MCF 10A (cell line): ENCODE data around the gene TRIM33. TPM values are rescaled to one million over a fixed set of nuclear protein-coding genes. Genes with fewer than 3 reads are reported as not detected.

ENCODE experiments used
- BruUV-seq: library from RNA; stranded (reverse); fragments of 400-500 nt; replicated peaks from 2 replicates; lab custom pipeline; 2021; lab: Mats Ljungman, UMichigan
- CTCF ChIA-PET: fragments of 300-600 bp; sonication (Branson Sonifier 250); formaldehyde crosslinking; extraction: SDS; loops from one replicate; lab custom pipeline; 2021; ENCODE audit warnings: antibody characterized with exemption, inconsistent platforms; lab: Yijun Ruan, JAX
- POLR2A ChIA-PET: fragments of 300-600, 350-650 bp; sonication (Branson Sonifier 250); formaldehyde crosslinking; extraction: SDS; loops from one replicate; lab custom pipeline; 2020; ENCODE audit warnings: antibody characterized with exemption, inconsistent platforms; lab: Yijun Ruan, JAX
- DNase-seq: peaks from one replicate; pipeline ENCODE4 v3.0.0-alpha.2; 2018; ENCODE audit not compliant: unreplicated experiment
- H3K27ac Mint-ChIP-seq: one replicate; pipeline ENCODE4 v1.8.0; 2022; ENCODE audit warnings: mild to moderate bottlenecking, low read depth, mixed read lengths; ENCODE audit not compliant: unreplicated experiment
- H3K27me3 Mint-ChIP-seq: one replicate; pipeline ENCODE4 v1.8.0; 2022; ENCODE audit warnings: mixed read lengths; ENCODE audit not compliant: insufficient read depth, unreplicated experiment
- H3K36me3 Mint-ChIP-seq: one replicate; pipeline ENCODE4 v1.8.0; 2022; ENCODE audit warnings: mild to moderate bottlenecking, moderate library complexity, mixed read lengths; ENCODE audit not compliant: insufficient read depth, unreplicated experiment
- H3K4me1 Mint-ChIP-seq: one replicate; pipeline ENCODE4 v1.8.0; 2022; ENCODE audit warnings: mixed read lengths; ENCODE audit not compliant: insufficient read depth, unreplicated experiment
- H3K4me3 Mint-ChIP-seq: one replicate; pipeline ENCODE4 v1.8.0; 2022; ENCODE audit warnings: mild to moderate bottlenecking, moderate library complexity, mixed read lengths; ENCODE audit not compliant: unreplicated experiment
- H3K9me3 Mint-ChIP-seq: one replicate; pipeline ENCODE4 v1.8.0; 2022; ENCODE audit warnings: mixed read lengths; ENCODE audit not compliant: unreplicated experiment
- CTCF ChIP-seq: fragments of 200-600 bp; IDR thresholded peaks from one replicate; pipeline ENCODE4 v1.8.0; 2022; ENCODE audit warnings: antibody characterized with exemption, mild to moderate bottlenecking; ENCODE audit not compliant: unreplicated experiment
- intact Hi-C: fragments of 100-400 bp; cut with micrococcal nuclease; formaldehyde crosslinking; loops from 2 replicates; pipeline ENCODE4 v1.14.1; 2022
- total RNA-seq: library from RNA; stranded (reverse); gene quantifications from 2 replicates; pipeline ENCODE4 v1.2.3, GENCODE V29; 2022

TRIM33 gene
- total RNA-seq, 1 experiment from 2014 or later, result 33.2 TPM

DNA sequence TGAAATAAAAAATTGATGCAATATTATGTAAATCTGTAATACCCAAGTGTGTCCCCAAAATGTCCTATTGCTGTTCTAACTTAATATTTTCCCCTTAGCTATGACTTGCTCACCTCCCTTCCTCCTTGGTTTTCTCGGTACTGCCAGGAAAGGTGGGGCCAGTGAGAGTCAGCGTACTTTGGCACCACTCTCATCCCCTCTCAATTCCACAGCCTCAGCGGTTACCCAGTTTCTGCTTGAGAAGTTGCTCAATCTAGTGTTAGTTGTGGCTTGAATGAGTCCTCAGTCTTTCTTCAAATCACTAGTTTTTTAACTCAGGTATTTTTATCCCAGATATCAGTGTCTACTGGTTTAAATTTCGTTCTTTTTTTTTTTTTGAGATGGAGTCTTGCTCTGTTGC is 38.1 kb upstream of the TRIM33 start:
- H3K27ac Mint-ChIP-seq, result no peak overlapping the region
- no peaks in the 10 kb centered on the region for H3K36me3 Mint-ChIP-seq
- H3K4me3 Mint-ChIP-seq, result no peak overlapping the region
- ChIA-PET POLR2A (interaction anchor here (0.6 to 3.0 kb wide), 5 partner anchors 28 to 1688 kb away, joined by 3 to 14 read pairs (median 3); partner anchors contain the start of gene TRIM33), CTCF (interaction anchor here (0.6 to 2.4 kb wide), 6 partner anchors 9 to 202 kb away, joined by 3 to 8 read pairs (median 5); no protein-coding TSS in a partner anchor)
- BruUV-seq, result no TSS peak
- DNase-seq, result peak; percentile 77
- intact Hi-C loops, result no loop called here
- H3K9me3 Mint-ChIP-seq, result no peaks in the 10 kb centered on the region
- no peaks in the 10 kb centered on the region for H3K27me3 Mint-ChIP-seq
- no peak for TF ChIP-seq CTCF
- H3K4me1 Mint-ChIP-seq, result peaks cover 7% of the 10 kb centered on the region

GRCh38 chr1:114547076-114547475 is 36.1 kb upstream of the TRIM33 start:
- Mint-ChIP-seq H3K36me3 (no peaks in the 10 kb centered on the region), H3K4me3 (no peak overlapping the region), H3K9me3 (no peaks in the 10 kb centered on the region), H3K27ac (no peak overlapping the region), H3K27me3 (no peaks in the 10 kb centered on the region), H3K4me1 (peaks cover 7% of the 10 kb centered on the region)
- DNase-seq, result no peak
- no TSS peak for BruUV-seq
- ChIA-PET POLR2A (interaction anchor here (0.6 to 0.8 kb wide), 3 partner anchors 21 to 35 kb away, joined by 3 to 4 read pairs (median 4); no protein-coding TSS in a partner anchor), CTCF (interaction anchor here (0.8 to 1.4 kb wide), 3 partner anchors 14 to 200 kb away, joined by 3 read pairs; no protein-coding TSS in a partner anchor)
- no peak for TF ChIP-seq CTCF
- intact Hi-C loops, result no loop called here

DNA sequence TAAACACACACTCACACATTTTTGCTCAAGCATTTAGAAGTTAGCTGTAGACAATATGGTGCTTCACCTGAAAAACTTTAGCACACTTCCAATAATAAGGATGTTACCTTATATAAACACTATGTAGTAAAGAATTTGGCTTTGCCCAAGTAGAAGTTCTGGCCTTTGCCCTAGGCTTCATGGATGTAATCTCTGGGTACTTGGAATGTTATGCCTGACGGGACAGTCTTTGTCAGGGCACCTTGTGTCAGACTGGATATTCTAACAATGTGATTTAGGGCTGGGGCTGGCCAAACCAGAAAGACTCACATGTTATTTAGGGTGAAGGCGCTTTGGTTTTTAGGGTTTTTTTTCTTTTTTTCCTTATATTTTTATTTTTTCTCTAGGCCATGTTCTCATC is 34.8 kb upstream of the TRIM33 start:
- Mint-ChIP-seq H3K4me3 (no peak overlapping the region), H3K9me3 (no peaks in the 10 kb centered on the region), H3K27ac (no peak overlapping the region), H3K27me3 (no peaks in the 10 kb centered on the region), H3K36me3 (no peaks in the 10 kb centered on the region), H3K4me1 (peaks cover 7% of the 10 kb centered on the region)
- POLR2A ChIA-PET, result interaction anchor here (0.8 to 1.0 kb wide), 2 partner anchors 37 to 196 kb away, joined by 3 to 4 read pairs; no protein-coding TSS in a partner anchor
- no TSS peak for BruUV-seq
- no peak for DNase-seq
- intact Hi-C loops, result no loop called here
- CTCF ChIA-PET, result no interaction called here
- no peak for TF ChIP-seq CTCF

DNA sequence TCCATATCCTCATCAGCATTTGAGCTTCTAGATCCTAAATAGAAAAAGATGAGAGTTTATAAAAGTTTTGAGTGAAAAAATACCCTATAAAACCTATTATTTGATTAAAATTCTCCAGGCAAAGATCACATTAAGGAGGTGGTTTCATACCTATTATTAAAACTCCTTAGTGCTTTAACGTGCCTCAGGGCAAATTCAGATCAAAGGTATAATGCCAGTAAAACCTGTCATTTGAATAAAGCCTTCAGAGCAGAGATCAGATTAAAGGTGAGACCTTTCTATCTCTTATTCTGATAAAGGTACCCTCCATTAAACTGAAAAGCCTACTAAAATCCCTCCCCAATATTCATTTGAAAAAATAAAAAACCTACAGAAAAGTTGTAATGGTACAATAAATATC is 34.3 kb upstream of the TRIM33 start:
- no peak for TF ChIP-seq CTCF
- no peaks in the 10 kb centered on the region for H3K9me3 Mint-ChIP-seq
- ChIA-PET POLR2A (interaction anchor here (1.0 kb wide), 1 partner anchor 36 kb away, joined by 3 read pairs; no protein-coding TSS in a partner anchor), CTCF (interaction anchor here (0.6 kb wide), 1 partner anchor 188 kb away, joined by 3 read pairs; no protein-coding TSS in a partner anchor)
- H3K4me1 Mint-ChIP-seq, result peaks cover 7% of the 10 kb centered on the region
- no peak for DNase-seq
- H3K36me3 Mint-ChIP-seq, result no peaks in the 10 kb centered on the region
- BruUV-seq, result no TSS peak
- no peak overlapping the region for H3K27ac Mint-ChIP-seq
- intact Hi-C loops, result no loop called here
- H3K4me3 Mint-ChIP-seq, result no peak overlapping the region
- no peaks in the 10 kb centered on the region for H3K27me3 Mint-ChIP-seq
